ENCODE results near the gene LIMK2. TPM values are rescaled to one million over a fixed set of nuclear protein-coding genes. Genes with fewer than 3 reads are reported as not detected.

Gene LIMK2
- total and polyA plus RNA-seq, 9 of the 15 experiments (the other 6 are each of a cell fraction or from before 2014, with no cell fraction given) = 1.1 to 14.5 (median 8.5) TPM

DNA sequence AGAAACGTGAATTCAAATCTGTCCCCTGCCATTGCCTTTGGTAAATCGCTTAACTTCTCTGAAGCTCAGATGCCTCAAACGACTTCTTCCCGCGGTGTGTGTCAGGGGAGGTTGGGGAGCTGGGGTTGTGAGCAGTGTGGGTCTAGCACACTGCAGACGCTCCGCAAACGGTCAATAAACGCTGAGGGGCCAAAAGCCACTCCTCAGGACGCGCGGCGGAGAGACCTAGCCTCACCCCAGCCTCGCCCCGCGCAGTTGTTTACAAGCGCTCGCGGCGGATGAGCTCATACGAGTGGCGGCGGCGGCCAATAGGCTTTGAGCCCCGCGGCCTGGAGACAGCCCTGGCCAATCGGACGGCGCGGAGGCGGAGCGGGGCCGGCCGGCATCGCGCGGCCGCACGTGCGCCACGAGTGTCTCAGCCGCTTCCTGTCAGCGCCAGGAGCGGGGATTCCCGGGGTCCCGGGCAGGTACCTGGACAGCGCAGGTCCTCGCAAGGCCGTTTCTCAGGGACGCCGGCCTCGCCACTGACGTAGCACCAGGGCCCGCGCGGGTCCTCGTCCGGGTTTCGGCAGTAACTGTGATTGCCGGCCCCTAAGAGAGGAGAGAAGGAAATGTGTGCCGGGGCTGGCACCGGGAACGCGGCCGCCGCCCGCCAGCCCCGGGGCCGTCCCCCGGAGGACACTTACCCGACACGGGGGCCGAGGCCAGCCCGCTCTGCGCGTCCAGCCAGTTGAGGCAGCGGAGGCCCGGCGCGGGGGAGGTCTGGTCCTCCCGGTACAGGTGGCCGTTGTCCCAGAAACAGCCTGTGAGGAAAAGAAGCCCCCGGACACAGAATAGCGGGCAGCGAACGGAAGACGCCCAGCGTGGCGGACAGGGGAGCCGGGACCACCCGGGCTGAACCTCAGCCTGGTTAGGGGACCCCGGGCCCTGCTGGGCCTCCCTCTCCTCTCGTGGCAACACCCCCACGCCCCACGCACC lies 78.7 kb downstream of the LIMK2 start (continued):
- TF ChIP-seq, protein P1, sequence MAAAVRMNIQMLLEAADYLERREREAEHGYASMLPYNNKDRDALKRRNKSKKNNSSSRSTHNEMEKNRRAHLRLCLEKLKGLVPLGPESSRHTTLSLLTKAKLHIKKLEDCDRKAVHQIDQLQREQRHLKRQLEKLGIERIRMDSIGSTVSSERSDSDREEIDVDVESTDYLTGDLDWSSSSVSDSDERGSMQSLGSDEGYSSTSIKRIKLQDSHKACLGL (CRISPR knock-in tag; IDR thresholded peaks at IDR 0.05; ENCODE audit: borderline replicate concordance, poor library complexity, severe bottlenecking) = peak; percentile 27
- TF ChIP-seq CEBPB (tag; IDR thresholded peaks at IDR 0.05) (peak; percentile 51; the same call in 1 of the 2 replicates), ZNF57 (CRISPR knock-in tag; IDR thresholded peaks at IDR 0.05) (no peak), HMGN3 (IDR thresholded peaks at IDR 0.05; ENCODE audit: borderline replicate concordance, extremely low read depth, insufficient read length, low read depth, low read length) (peak; percentile 88), CCAR2 (IDR thresholded peaks at IDR 0.05; ENCODE audit: low read depth, low read length) (no peak), HSF4 (CRISPR knock-in tag; IDR thresholded peaks at IDR 0.05; ENCODE audit: borderline replicate concordance) (no peak), ZBTB8A (IDR thresholded peaks at IDR 0.05; ENCODE audit: partially characterized antibody) (no peak), FOXA3 (CRISPR knock-in tag; conservative IDR thresholded peaks at IDR 0.05 in 1 of 2, IDR thresholded peaks at IDR 0.05 in 1 of 2) (peak in 1 of 2 experiments; percentile 92; a peak in 3 of 4 replicates), EGR1 (conservative IDR thresholded peaks at IDR 0.05) (peak; percentile 68), KLF10 (CRISPR knock-in tag; IDR thresholded peaks at IDR 0.05) (no peak), RAD51 (IDR thresholded peaks at IDR 0.05; ENCODE audit: borderline replicate concordance, low read depth) (no peak), BRD4 (IDR thresholded peaks at IDR 0.05) (0 out of 2 replicates have a peak, but pooled peaks have one; percentile 42)
- TF ChIP-seq, protein P2, sequence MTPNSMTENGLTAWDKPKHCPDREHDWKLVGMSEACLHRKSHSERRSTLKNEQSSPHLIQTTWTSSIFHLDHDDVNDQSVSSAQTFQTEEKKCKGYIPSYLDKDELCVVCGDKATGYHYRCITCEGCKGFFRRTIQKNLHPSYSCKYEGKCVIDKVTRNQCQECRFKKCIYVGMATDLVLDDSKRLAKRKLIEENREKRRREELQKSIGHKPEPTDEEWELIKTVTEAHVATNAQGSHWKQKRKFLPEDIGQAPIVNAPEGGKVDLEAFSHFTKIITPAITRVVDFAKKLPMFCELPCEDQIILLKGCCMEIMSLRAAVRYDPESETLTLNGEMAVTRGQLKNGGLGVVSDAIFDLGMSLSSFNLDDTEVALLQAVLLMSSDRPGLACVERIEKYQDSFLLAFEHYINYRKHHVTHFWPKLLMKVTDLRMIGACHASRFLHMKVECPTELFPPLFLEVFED (CRISPR knock-in tag; conservative IDR thresholded peaks at IDR 0.05) = no peak
- TF ChIP-seq, protein P3, sequence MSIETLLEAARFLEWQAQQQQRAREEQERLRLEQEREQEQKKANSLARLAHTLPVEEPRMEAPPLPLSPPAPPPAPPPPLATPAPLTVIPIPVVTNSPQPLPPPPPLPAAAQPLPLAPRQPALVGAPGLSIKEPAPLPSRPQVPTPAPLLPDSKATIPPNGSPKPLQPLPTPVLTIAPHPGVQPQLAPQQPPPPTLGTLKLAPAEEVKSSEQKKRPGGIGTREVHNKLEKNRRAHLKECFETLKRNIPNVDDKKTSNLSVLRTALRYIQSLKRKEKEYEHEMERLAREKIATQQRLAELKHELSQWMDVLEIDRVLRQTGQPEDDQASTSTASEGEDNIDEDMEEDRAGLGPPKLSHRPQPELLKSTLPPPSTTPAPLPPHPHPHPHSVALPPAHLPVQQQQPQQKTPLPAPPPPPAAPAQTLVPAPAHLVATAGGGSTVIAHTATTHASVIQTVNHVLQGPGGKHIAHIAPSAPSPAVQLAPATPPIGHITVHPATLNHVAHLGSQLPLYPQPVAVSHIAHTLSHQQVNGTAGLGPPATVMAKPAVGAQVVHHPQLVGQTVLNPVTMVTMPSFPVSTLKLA (conservative IDR thresholded peaks at IDR 0.05) = peak; percentile 98 to 99
- TF ChIP-seq, protein P4, sequence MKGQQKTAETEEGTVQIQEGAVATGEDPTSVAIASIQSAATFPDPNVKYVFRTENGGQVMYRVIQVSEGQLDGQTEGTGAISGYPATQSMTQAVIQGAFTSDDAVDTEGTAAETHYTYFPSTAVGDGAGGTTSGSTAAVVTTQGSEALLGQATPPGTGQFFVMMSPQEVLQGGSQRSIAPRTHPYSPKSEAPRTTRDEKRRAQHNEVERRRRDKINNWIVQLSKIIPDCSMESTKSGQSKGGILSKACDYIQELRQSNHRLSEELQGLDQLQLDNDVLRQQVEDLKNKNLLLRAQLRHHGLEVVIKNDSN (CRISPR knock-in tag; IDR thresholded peaks at IDR 0.05) = peak; percentile 74
- TF ChIP-seq, protein P5, sequence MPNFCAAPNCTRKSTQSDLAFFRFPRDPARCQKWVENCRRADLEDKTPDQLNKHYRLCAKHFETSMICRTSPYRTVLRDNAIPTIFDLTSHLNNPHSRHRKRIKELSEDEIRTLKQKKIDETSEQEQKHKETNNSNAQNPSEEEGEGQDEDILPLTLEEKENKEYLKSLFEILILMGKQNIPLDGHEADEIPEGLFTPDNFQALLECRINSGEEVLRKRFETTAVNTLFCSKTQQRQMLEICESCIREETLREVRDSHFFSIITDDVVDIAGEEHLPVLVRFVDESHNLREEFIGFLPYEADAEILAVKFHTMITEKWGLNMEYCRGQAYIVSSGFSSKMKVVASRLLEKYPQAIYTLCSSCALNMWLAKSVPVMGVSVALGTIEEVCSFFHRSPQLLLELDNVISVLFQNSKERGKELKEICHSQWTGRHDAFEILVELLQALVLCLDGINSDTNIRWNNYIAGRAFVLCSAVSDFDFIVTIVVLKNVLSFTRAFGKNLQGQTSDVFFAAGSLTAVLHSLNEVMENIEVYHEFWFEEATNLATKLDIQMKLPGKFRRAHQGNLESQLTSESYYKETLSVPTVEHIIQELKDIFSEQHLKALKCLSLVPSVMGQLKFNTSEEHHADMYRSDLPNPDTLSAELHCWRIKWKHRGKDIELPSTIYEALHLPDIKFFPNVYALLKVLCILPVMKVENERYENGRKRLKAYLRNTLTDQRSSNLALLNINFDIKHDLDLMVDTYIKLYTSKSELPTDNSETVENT (CRISPR knock-in tag; IDR thresholded peaks at IDR 0.05) = no peak
- TF ChIP-seq, protein P6, sequence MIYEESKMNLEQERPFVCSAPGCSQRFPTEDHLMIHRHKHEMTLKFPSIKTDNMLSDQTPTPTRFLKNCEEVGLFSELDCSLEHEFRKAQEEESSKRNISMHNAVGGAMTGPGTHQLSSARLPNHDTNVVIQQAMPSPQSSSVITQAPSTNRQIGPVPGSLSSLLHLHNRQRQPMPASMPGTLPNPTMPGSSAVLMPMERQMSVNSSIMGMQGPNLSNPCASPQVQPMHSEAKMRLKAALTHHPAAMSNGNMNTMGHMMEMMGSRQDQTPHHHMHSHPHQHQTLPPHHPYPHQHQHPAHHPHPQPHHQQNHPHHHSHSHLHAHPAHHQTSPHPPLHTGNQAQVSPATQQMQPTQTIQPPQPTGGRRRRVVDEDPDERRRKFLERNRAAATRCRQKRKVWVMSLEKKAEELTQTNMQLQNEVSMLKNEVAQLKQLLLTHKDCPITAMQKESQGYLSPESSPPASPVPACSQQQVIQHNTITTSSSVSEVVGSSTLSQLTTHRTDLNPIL (CRISPR knock-in tag; IDR thresholded peaks at IDR 0.05) = no peak

Data from K562 (cell line).